SK-N-MC (cell line): ENCODE measurements around the gene STAT4.
"Not testable (repeated sequence)": the region's sequence is repeated elsewhere in the genome, so short reads cannot be mapped to it uniquely, and the experiment has no call there.

ENCODE experiments used
- DNase-seq: peaks from one replicate; pipeline ENCODE4 v3.0.0-alpha.2; 2011; ENCODE audit warnings: low read depth, low spot score
- H3K27ac ChIP-seq: fragments of 200-600 bp; sonication (generic); 2 replicates; pipeline ENCODE4 v1.5.1; 2016; ENCODE audit warnings: mixed run types
- H3K36me3 ChIP-seq: fragments of 200-600 bp; sonication (generic); 2 replicates; pipeline ENCODE4 v1.6.1; 2017; ENCODE audit warnings: antibody characterized with exemption, low read length, mixed read lengths; ENCODE audit not compliant: insufficient read depth
- H3K4me3 ChIP-seq: fragments of 200-600 bp; sonication (generic); 2 replicates; pipeline ENCODE4 v1.5.1; 2016
- H3K9ac ChIP-seq: fragments of 200-600 bp; sonication (generic); 2 replicates; pipeline ENCODE4 v1.8.0; 2017; ENCODE audit warnings: mixed run types, mixed read lengths; ENCODE audit not compliant: insufficient read length
- H3K9me3 ChIP-seq: fragments of 200-600 bp; sonication (generic); 2 replicates; pipeline ENCODE4 v1.6.1; 2017; ENCODE audit warnings: low read depth, mild to moderate bottlenecking, antibody characterized with exemption, low read length, moderate library complexity, mixed read lengths
- EZH2 ChIP-seq: fragments of 200-600 bp; sonication (generic); IDR thresholded peaks from one replicate; pipeline ENCODE4 v1.6.1; 2017; ENCODE audit warnings: antibody characterized with exemption
- FOXP2 ChIP-seq: optimal IDR thresholded peaks from 2 replicates; pipeline ENCODE3; 2011; ENCODE audit warnings: mild to moderate bottlenecking, moderate library complexity; ENCODE audit not compliant: insufficient read depth; ENCODE audit errors: extremely low read length, control extremely low read depth
- POLR2AphosphoS5 ChIP-seq: IDR thresholded peaks from 2 replicates; pipeline ENCODE4 v1.6.1; 2012; ENCODE audit warnings: mild to moderate bottlenecking, low read depth, low read length, borderline replicate concordance

The STAT4 gene

DNA sequence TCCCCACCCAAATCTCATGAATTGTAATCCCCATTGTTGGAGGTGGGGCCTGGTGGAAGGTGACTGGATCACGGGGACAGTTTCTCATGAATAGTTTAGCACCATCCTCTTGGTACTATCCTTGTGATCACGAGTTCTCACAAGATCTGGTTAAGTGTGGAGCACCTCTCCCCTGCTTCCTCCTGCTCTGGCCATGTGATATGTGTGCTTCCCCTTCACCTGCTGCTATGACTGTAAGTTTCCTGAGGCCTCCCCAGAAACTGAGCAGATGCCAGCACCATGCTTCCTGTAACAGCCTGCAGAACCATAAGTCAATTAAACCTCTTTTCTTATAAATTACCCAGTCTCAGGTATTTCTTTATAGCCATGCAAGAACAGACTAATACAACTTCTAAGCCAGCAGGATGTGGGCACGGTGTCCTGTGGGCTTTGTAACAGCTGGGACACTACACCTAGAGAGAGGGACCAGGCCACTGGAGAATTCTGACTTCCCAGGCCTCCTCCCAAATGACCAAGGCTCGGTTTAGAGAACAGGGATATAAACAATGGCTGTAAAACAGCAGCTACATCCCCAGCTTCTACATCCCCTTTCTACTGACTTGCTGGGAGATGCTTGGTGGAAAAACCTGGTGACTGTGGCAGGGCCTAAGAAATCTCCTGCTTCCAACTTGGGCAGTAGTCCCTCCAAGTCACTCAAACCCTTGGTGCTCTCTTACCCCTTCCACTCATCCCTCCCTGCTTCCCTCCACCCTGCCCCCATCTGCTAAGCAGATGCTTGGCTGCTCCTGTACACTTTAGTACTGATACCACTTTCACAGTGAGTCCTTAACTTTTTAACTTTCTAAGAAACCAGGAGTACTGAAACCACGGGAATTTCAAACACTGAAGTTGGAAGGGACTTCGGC lies 147.1 kb downstream of the STAT4 start:
- no peak overlapping the region for H3K9ac ChIP-seq
- H3K9me3 ChIP-seq = no peaks in the 10 kb centered on the region
- no peak for DNase-seq
- TF ChIP-seq EZH2 (no peak), POLR2AphosphoS5 (no peak), FOXP2 (no peak)
- H3K27ac ChIP-seq = no peak overlapping the region
- H3K4me3 ChIP-seq = no peak overlapping the region
- peaks cover 78% of the 10 kb centered on the region for H3K36me3 ChIP-seq

DNA sequence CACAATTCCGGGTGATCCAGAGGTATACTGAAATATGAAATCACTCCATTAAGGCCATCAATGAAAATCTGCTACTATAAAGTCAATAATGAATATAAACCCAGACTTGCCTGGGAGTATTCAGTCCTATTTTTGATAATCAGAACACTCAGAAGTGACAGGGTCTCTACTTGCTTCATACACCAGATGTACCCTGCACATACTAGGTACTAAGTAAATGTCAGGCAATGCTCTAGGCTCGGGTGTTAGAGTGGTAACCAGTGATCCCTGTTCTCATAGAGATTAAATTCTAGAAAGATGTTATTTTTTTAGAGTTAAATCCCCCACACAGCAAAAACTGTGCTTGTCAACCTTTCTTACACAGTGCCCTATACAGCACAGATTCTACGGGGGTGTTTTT lies 149.2 kb downstream of the STAT4 start:
- Histone ChIP-seq H3K9ac (no peak overlapping the region), H3K36me3 (peaks cover 76% of the 10 kb centered on the region), H3K9me3 (no peaks in the 10 kb centered on the region), H3K4me3 (no peak overlapping the region), H3K27ac (no peak overlapping the region)
- no peak for DNase-seq
- no peak for TF ChIP-seq FOXP2
- no peak for TF ChIP-seq POLR2AphosphoS5
- no peak for TF ChIP-seq EZH2

DNA sequence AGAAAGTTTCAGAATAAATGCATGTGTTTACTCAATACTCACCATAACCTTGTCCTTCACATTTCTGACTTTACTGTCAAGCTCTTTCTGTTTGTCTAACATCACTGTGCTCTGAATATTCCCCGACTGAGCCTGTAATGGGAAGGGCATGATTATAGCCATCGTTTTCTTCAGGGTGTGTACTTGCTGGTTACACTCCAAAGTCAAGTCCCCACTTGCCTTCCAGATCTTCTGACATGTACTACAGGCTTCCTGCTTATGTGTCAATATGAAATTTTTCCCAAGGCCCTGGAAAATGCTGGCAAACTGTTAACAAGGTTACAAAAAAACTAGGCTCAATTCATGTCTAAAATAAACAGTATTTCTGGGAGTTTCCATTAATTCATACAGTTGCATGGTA lies 149.8 kb downstream of the STAT4 start:
- Histone ChIP-seq H3K4me3 (no peak overlapping the region), H3K9ac (no peak overlapping the region), H3K36me3 (peaks cover 76% of the 10 kb centered on the region), H3K27ac (no peak overlapping the region), H3K9me3 (no peaks in the 10 kb centered on the region)
- no peak for TF ChIP-seq POLR2AphosphoS5
- no peak for DNase-seq

GRCh38 chr2:190999949-191000665 lies 150.7 kb downstream of the STAT4 start:
- H3K9me3 ChIP-seq = no peaks in the 10 kb centered on the region
- no peak overlapping the region for H3K27ac ChIP-seq
- no peak overlapping the region for H3K9ac ChIP-seq
- peaks cover 76% of the 10 kb centered on the region for H3K36me3 ChIP-seq
- H3K4me3 ChIP-seq = no peak overlapping the region
- TF ChIP-seq EZH2 (no peak), POLR2AphosphoS5 (no peak), FOXP2 (no peak)
- no peak for DNase-seq

DNA sequence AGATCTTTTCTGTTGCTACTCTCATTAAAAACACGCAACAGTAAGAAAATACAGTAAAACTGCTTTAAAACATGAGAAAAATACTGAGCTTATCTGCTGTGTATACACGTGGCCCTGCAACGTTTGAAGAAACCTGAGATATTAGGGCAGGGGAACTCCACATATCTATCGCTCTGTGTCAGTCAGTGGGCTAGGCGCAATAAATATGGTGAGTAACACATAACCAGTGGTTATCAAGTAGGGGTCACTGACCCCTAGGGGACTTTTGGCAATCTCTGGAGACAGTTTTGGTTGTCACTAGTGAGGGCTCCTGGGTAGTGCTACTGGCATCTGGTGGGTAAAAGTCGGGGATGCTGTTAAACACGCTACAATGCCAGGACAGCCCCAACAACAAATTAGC lies 151.7 kb downstream of the STAT4 start:
- Histone ChIP-seq H3K4me3 (no peak overlapping the region), H3K27ac (no peak overlapping the region), H3K36me3 (peaks cover 73% of the 10 kb centered on the region), H3K9ac (no peak overlapping the region), H3K9me3 (no peaks in the 10 kb centered on the region)
- no peak for DNase-seq
- TF ChIP-seq POLR2AphosphoS5 = no peak
- no peak for TF ChIP-seq FOXP2
- TF ChIP-seq EZH2 = no peak

- no peak for DNase-seq
- H3K27ac ChIP-seq = no peak overlapping the region
- TF ChIP-seq EZH2 (no peak), POLR2AphosphoS5 (no peak), FOXP2 (no peak)
- no peak overlapping the region for H3K9ac ChIP-seq
- H3K36me3 ChIP-seq = peaks cover 70% of the 10 kb centered on the region
- H3K4me3 ChIP-seq = no peak overlapping the region
- H3K9me3 ChIP-seq = no peaks in the 10 kb centered on the region
Observed at GRCh38 chr2:190997526-190998113, 153.2 kb downstream of the STAT4 start.

DNA sequence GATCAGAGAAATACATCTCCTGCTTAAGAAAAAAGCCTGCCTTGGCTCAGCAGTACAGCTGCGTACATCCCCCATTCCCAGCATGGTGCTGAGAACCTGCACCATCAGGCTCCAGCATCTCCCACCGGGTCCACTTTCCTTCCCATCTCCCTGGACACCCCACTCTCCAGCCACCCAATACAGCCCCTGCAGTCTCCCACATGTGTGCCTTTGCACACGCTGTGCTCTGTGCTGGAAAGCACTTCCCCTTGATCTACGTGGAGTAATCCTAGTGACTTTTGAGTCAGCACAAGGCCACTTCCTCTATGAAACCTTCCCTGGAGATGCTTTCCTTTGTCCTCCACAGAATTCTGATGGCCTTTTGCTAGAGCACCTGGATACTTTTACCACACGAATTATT lies 153.8 kb downstream of the STAT4 start:
- H3K9me3 ChIP-seq = no peaks in the 10 kb centered on the region
- no peak overlapping the region for H3K27ac ChIP-seq
- H3K9ac ChIP-seq = no peak overlapping the region
- H3K36me3 ChIP-seq = peaks cover 70% of the 10 kb centered on the region
- DNase-seq = no peak
- no peak overlapping the region for H3K4me3 ChIP-seq
- TF ChIP-seq FOXP2 (no peak), POLR2AphosphoS5 (no peak), EZH2 (no peak)

DNA sequence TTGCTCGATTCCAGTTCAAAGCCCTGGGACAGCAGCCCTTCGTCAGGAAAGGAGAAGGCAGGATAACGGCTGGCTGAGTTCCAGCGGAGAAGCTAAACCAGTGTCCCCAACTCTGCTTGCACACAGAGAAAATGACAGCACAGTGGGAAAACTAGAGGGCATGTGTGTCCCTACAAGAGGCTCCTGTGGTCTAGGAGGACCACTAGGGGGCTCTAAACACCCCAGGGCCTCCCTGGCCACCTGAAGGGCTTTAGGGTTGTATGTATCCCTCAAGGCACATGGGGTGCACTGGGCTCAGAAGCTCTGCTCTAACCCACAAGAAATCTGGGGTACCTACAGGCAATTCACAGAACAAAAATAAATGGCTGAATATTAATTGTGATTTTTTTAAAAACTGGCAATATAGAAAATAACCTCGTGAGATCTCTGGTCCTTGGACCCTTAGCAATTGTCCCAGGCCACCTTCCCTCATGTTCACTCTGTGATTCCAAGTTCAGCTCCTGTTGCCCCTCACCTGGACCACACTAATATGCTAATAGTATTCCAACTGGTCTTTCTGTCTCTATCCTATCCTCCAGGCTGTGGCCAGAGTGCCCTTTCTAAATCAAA lies 154.4 kb downstream of the STAT4 start:
- DNase-seq = no peak
- Histone ChIP-seq H3K9ac (no peak overlapping the region), H3K27ac (no peak overlapping the region), H3K4me3 (no peak overlapping the region), H3K9me3 (no peaks in the 10 kb centered on the region), H3K36me3 (peaks cover 65% of the 10 kb centered on the region)
- TF ChIP-seq POLR2AphosphoS5 = no peak
- TF ChIP-seq EZH2 = no peak
- no peak for TF ChIP-seq FOXP2

- not testable (repeated sequence) for H3K4me3 ChIP-seq, H3K9ac ChIP-seq, DNase-seq, H3K9me3 ChIP-seq, H3K27ac ChIP-seq
- peaks cover 69% of the 10 kb centered on the region for H3K36me3 ChIP-seq
Observed at GRCh38 chr2:190995315-190995714, 155.5 kb downstream of the STAT4 start.
